ENCODE results near the gene CCNE1.

DNA sequence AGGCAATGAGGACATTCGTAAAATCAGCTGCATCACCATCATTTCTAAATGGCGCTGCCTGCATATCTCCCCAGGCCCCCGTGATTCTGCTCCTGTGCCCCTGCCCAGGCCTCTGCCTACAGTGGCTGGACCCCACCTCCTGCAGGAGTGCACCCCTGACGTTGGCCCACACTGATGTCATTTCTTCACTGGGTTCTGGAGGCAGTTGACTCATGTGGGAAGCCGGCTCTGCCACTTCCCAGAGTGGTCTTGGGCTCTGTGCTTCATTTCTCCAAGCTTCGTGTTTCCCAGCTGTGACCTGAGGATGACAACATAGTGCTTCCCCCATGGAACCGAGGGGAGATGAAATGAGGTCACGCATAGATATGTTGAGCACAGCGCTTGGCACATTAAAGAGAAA is 19.9 kb downstream of the CCNE1 start:
- TF ChIP-seq EZH2 (IDR thresholded peaks at IDR 0.05; ENCODE audit: borderline replicate concordance, low read depth, low read length, poor library complexity, severe bottlenecking): no peak
- TF ChIP-seq, protein P1, sequence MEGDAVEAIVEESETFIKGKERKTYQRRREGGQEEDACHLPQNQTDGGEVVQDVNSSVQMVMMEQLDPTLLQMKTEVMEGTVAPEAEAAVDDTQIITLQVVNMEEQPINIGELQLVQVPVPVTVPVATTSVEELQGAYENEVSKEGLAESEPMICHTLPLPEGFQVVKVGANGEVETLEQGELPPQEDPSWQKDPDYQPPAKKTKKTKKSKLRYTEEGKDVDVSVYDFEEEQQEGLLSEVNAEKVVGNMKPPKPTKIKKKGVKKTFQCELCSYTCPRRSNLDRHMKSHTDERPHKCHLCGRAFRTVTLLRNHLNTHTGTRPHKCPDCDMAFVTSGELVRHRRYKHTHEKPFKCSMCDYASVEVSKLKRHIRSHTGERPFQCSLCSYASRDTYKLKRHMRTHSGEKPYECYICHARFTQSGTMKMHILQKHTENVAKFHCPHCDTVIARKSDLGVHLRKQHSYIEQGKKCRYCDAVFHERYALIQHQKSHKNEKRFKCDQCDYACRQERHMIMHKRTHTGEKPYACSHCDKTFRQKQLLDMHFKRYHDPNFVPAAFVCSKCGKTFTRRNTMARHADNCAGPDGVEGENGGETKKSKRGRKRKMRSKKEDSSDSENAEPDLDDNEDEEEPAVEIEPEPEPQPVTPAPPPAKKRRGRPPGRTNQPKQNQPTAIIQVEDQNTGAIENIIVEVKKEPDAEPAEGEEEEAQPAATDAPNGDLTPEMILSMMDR (conservative IDR thresholded peaks at IDR 0.05; ENCODE audit: low read depth, low read length): no peak

Measured in A673 (cell line).